ENCODE results near the gene GRID1.
"Not testable (repeated sequence)": the region's sequence is repeated elsewhere in the genome, so short reads cannot be mapped to it uniquely, and the experiment has no call there.

GRID1 gene

DNA sequence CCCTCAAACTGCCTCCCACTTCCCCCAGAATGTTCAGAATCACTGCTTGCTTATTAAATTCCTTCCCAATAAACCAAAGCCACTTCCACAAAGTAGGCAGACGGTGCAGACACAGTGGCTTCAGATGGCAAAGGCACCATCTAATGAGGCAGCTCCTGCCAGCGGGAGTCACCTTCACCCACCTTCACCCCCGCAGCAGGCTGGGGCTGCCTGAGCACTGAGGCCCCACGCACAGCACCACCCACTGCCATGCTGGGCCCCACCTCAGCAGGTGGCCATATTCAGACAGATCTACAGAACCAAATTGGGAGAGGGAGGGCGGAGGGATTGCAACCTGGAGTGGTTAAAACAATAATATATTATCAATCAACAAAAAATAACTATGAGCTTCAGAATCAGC is 118.5 kb downstream of the GRID1 start:
- Histone ChIP-seq H3K4me3 (no peak overlapping the region), H3K27ac (no peak overlapping the region)

GRCh38 chr10:86247588-86247987 is 119.0 kb downstream of the GRID1 start:
- no peak overlapping the region for H3K27ac ChIP-seq

DNA sequence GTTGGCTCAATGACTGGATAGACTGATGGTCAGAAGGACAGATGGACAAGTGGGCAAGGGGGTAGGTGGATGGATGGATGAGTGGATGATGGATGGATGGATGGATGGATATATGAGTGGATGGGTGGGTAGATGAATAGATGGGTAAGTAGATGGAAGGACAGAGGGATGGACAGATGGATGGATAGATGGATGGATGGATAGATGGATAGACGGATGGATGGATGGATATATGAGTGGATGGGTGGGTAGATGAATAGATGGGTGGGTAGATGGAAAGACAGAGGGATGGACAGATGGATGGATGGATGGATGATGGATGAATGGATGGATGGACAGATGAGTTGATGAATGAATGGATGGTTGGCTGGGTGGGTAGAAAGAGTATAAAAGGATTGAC is 119.5 kb downstream of the GRID1 start:
- Histone ChIP-seq H3K27ac (no peak overlapping the region), H3K4me3 (no peak overlapping the region)

More at GRCh38 chr10:86247588-86247987, 119.0 kb downstream of the GRID1 start:
- no peak overlapping the region for H3K4me3 ChIP-seq

DNA sequence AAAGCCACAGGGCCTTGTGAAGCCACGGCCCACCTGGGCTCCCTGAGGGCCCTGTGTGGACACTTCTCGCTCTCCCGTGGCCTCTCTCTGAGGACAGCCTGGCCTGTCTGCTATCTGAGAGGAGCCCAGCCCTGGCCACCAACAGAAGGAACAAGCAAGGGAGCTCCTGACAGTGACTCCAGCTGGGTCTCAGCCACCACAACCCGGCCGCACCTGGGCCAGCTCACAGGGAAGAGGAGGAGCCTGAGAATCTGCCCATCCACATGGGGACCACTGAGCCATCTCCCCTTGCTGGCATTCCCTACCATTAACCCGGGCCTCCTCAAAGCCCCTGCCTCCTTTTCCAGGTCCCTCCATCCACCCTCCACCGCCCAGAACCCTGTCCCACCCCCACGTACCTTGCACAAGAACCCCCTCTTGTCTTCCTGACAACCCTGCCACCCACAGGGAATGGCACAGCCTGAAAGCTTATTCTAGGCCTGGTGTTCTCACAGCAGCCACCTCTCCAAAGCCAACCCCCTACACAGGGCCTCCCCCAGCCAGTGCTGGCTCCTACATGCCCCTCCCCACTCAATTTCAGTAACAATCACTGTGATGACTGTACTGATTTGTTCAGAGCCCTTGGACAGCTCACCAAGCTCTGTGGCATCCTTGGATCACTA is 120.2 kb downstream of the GRID1 start:
- Histone ChIP-seq H3K27ac (no peak overlapping the region), H3K4me3 (no peak overlapping the region)

GRCh38 chr10:86245015-86245394 is 121.6 kb downstream of the GRID1 start:
- no peak overlapping the region for H3K4me3 ChIP-seq
- no peak overlapping the region for H3K27ac ChIP-seq

GRCh38 chr10:86244297-86245014 is 122.1 kb downstream of the GRID1 start:
- H3K27ac ChIP-seq: no peak overlapping the region

GRCh38 chr10:86243651-86244155 is 122.9 kb downstream of the GRID1 start:
- H3K27ac ChIP-seq: no peak overlapping the region
- H3K4me3 ChIP-seq: no peak overlapping the region

More at GRCh38 chr10:86244297-86245014, 122.1 kb downstream of the GRID1 start:
- no peak overlapping the region for H3K4me3 ChIP-seq

DNA sequence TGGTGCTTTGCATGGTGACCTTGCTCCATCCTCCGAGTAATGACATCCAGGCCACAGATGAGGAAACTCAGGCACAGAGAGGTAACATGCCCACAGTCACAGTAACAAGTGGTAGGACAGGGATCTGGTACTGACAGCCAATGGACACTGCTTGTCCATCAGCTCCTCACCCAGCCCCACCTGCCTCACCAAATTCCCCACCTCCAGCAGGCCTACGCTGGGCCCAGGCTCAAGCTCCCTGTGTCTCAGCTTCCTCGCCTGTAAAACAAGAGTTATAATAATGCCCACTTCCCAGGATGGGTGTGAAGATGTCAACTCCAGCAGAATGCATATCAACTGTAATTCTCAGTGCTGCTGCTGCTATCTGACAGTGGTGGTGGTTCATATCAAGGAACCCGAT is 123.8 kb downstream of the GRID1 start:
- H3K4me3 ChIP-seq: no peak overlapping the region
- H3K27ac ChIP-seq: no peak overlapping the region

- not testable (repeated sequence) for H3K4me3 ChIP-seq
These were observed 128.5 kb downstream of the GRID1 start for GRCh38 chr10:86238089-86238488.

GRCh38 chr10:86234541-86235270 is 131.9 kb downstream of the GRID1 start:
- H3K27ac ChIP-seq: no peak overlapping the region
- H3K4me3 ChIP-seq: no peak overlapping the region

More at GRCh38 chr10:86238089-86238488, 128.5 kb downstream of the GRID1 start:
- H3K27ac ChIP-seq: not testable (repeated sequence)

DNA sequence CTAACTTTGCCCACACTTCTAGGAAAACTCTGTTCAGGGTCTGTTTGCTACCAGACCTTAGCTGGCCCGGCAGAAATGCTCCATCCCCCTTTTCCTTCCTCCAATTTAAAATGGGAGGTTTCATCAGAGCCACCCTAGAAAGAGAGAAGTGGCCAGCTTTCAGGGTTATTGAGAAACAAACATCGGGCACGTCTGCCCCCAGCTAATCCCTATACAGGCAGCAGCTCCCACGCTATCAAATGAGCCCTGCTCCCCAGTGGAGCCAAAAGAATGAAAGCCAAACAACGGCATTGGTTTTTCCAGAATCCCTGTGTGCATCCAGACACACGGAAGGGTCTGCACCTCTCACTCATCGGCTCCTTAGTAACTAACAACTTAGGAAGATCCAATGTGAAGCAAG is 132.5 kb downstream of the GRID1 start:
- Histone ChIP-seq H3K27ac (no peak overlapping the region), H3K4me3 (no peak overlapping the region)

- no peak overlapping the region for H3K4me3 ChIP-seq
- H3K27ac ChIP-seq: no peak overlapping the region
These were observed 133.5 kb downstream of the GRID1 start for GRCh38 chr10:86233131-86233530.

DNA sequence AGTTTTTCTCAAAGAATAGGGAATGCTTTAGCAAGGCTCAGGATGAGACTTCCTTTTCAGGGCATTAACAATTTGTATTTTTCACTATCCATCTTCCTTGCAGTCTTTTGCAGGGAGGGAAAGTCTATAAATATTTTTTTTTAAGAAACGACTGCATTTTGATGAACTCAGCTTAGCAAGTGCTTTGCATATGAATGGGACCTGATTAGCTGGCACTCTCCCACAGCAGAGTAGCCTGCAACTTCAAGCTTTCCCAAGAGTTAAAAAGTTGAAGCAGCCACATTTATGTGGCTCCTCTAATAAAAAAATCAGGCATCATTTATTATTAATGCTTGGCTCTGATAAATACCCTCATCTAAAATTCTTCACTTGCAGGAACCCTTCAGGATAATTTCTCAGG is 134.0 kb downstream of the GRID1 start:
- Histone ChIP-seq H3K4me3 (no peak overlapping the region), H3K27ac (no peak overlapping the region)

GRCh38 chr10:86231796-86232560 is 134.6 kb downstream of the GRID1 start:
- no peak overlapping the region for H3K4me3 ChIP-seq
- no peak overlapping the region for H3K27ac ChIP-seq

DNA sequence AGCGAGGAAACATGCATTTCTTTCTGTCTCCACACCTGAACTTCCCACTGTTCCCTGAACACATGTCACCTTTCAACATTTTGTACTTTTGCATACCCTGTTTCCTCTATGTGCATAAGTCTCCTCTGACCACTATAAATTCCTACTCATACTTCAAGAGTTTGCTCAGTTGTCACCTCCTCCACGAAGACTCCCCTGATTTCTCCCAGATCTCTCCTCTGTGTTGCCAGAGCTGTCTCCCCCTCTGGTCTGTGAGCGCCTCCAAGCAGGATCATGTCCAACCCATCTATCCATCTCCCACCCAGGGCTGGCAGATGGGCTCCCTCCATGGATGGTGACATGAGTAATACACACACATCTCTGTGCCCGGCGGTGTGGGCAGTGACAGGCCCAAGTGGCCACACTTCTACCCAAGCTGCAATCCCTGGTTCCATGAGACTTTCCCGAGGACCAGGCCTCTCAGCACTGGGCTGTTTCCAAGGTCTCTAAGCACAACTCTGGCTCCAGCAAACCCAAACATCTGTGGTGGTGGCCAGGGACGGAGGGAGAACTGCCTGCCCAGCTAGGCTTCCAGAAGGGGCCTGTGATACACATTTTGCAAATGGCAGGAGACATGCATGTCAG is 135.9 kb downstream of the GRID1 start:
- no peak overlapping the region for H3K27ac ChIP-seq
- H3K4me3 ChIP-seq: no peak overlapping the region

GRCh38 chr10:86229811-86230556 is 136.6 kb downstream of the GRID1 start:
- H3K4me3 ChIP-seq: no peak overlapping the region

DNA sequence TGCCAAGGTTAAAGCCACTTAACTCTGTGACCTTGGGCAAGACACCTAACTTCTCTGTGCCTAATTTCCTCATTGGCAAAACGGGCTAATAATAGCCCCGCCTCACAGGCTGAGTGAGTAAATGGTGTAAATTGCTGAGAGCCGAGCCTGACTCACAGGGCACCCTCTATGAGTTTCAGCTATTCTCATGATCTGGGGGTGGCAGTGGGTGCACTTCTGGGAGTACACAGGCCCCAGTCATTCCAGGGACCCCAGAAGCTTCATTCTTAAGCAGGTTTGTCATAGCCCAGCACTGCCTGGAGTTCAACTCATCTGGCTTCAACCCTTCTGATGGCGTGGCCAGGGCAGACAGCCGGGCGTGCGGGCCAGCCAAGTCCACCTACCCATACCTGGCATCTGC is 137.2 kb downstream of the GRID1 start:
- H3K4me3 ChIP-seq: no peak overlapping the region
- no peak overlapping the region for H3K27ac ChIP-seq

More at GRCh38 chr10:86229811-86230556, 136.6 kb downstream of the GRID1 start:
- H3K27ac ChIP-seq: no peak overlapping the region

- H3K4me3 ChIP-seq: no peak overlapping the region
- no peak overlapping the region for H3K27ac ChIP-seq
These were observed 138.9 kb downstream of the GRID1 start for GRCh38 chr10:86227501-86228258.
